GM23338 (cell line): Measurements from ENCODE around the gene ZNF398. TPM values are rescaled to one million over a fixed set of nuclear protein-coding genes. Genes with fewer than 3 reads are reported as not detected.

ENCODE experiments used
- ATAC-seq: fragments of 200-7000 bp; cut with Tn5 transposase; 3 replicates; pipeline ENCODE4 v1.9.1; 2020
- DNase-seq: peaks from one replicate; pipeline ENCODE4 v3.0.0-alpha.2; 2015; ENCODE audit warnings: low spot score
- H2AFZ ChIP-seq: fragments of 200-600 bp; sonication (generic); 2 replicates; pipeline ENCODE4 v1.8.0; 2016; ENCODE audit warnings: antibody characterized with exemption, mild to moderate bottlenecking, moderate library complexity
- H3F3A ChIP-seq: fragments of 200-600 bp; sonication (generic); replicated peaks from 2 replicates; pipeline ENCODE4 v1.8.0; 2017; ENCODE audit warnings: antibody characterized with exemption, mixed run types, low read depth
- H3K27ac ChIP-seq: fragments of 200-600 bp; sonication (generic); 2 replicates; pipeline ENCODE4 v1.6.1; 2016; ENCODE audit warnings: low read depth
- H3K27me3 ChIP-seq: fragments of 200-600 bp; sonication (generic); 2 replicates; pipeline ENCODE4 v1.8.0; 2016; ENCODE audit warnings: mild to moderate bottlenecking, mixed run types, moderate library complexity; ENCODE audit not compliant: insufficient read depth
- H3K36me3 ChIP-seq: fragments of 200-600 bp; sonication (generic); 2 replicates; pipeline ENCODE4 v1.8.0; 2016; ENCODE audit warnings: mild to moderate bottlenecking; ENCODE audit not compliant: insufficient read depth
- H3K4me1 ChIP-seq: fragments of 200-600 bp; sonication (generic); 2 replicates; pipeline ENCODE4 v1.8.0; 2016; ENCODE audit warnings: mild to moderate bottlenecking, moderate library complexity; ENCODE audit not compliant: insufficient read depth
- H3K4me2 ChIP-seq: fragments of 200-600 bp; sonication (generic); 2 replicates; pipeline ENCODE4 v1.7.1; 2017; ENCODE audit warnings: mixed run types
- H3K4me3 ChIP-seq: fragments of 200-600 bp; sonication (generic); 2 replicates; pipeline ENCODE4 v1.6.1; 2016; ENCODE audit warnings: mixed run types
- H3K79me2 ChIP-seq: fragments of 200-600 bp; sonication (generic); replicated peaks from 2 replicates; pipeline ENCODE4 v1.8.0; 2017; ENCODE audit warnings: mild to moderate bottlenecking; ENCODE audit not compliant: insufficient read depth
- H3K9me2 ChIP-seq: fragments of 200-600 bp; sonication (generic); 2 replicates; pipeline ENCODE4 v1.8.0; 2017; ENCODE audit not compliant: insufficient read depth
- H4K20me1 ChIP-seq: fragments of 200-600 bp; sonication (generic); replicated peaks from 2 replicates; pipeline ENCODE4 v1.8.0; 2017; ENCODE audit warnings: mild to moderate bottlenecking; ENCODE audit not compliant: insufficient read depth
- H3K27ac Mint-ChIP-seq: 2 replicates; pipeline ENCODE4 v1.8.0; 2020; ENCODE audit warnings: inconsistent platforms, mild to moderate bottlenecking, moderate library complexity, mixed read lengths
- H3K27me3 Mint-ChIP-seq: 3 replicates; pipeline ENCODE4 v1.8.0; 2022; ENCODE audit warnings: low read depth, mild to moderate bottlenecking, moderate library complexity, mixed read lengths, inconsistent platforms; ENCODE audit not compliant: insufficient read depth, poor library complexity
- H3K36me3 Mint-ChIP-seq: 3 replicates; pipeline ENCODE4 v1.8.0; 2021; ENCODE audit warnings: low read depth, mild to moderate bottlenecking, inconsistent platforms, moderate library complexity, mixed read lengths
- H3K4me1 Mint-ChIP-seq: 3 replicates; pipeline ENCODE4 v1.8.0; 2020; ENCODE audit warnings: mild to moderate bottlenecking, inconsistent platforms, mixed read lengths
- H3K4me3 Mint-ChIP-seq: 3 replicates; pipeline ENCODE4 v1.8.0; 2021; ENCODE audit warnings: moderate library complexity, mild to moderate bottlenecking, inconsistent platforms, mixed read lengths
- H3K9me3 Mint-ChIP-seq: 3 replicates; pipeline ENCODE4 v1.8.0; 2020; ENCODE audit warnings: moderate library complexity, mild to moderate bottlenecking, inconsistent platforms, mixed read lengths
- CREB1 ChIP-seq: fragments of 250-450 bp; sonication (Bioruptor Pico); IDR thresholded peaks from 2 replicates; pipeline ENCODE4 v1.5.0; 2020; ENCODE audit warnings: low read depth, mild to moderate bottlenecking, moderate library complexity
- JUNB ChIP-seq: IDR thresholded peaks from one replicate; pipeline ENCODE4 v1.6.1; 2016; ENCODE audit warnings: antibody characterized with exemption; ENCODE audit not compliant: unreplicated experiment
- POLR2AphosphoS5 ChIP-seq: IDR thresholded peaks from 2 replicates; pipeline ENCODE4 v1.6.1; 2016; ENCODE audit warnings: antibody characterized with exemption, low read depth
- STAT1 ChIP-seq: IDR thresholded peaks from one replicate; pipeline ENCODE4 v1.6.1; 2016; ENCODE audit warnings: antibody characterized with exemption; ENCODE audit not compliant: unreplicated experiment
- ZNF331 ChIP-seq: fragments of 250-450 bp; sonication (Bioruptor Pico); IDR thresholded peaks from 2 replicates; pipeline ENCODE4 v1.5.0; 2020; ENCODE audit warnings: low read depth, mild to moderate bottlenecking, moderate library complexity
- polyA plus RNA-seq: library from polyadenylated mRNA; unstranded; fragments of >200 nt; fragmentation: Nextera tagmentation; extraction: Ambion mirVana; gene quantifications from 2 replicates; pipeline ENCODE4 v1.2.1, GENCODE V29; 2016
- total RNA-seq: library from RNA; depleted of rRNA; stranded (reverse); fragments of >200 nt; shearing (Covaris generic); gene quantifications from 2 replicates; pipeline ENCODE4 v1.2.3, GENCODE V29; 2014
- TF ChIP-seq, protein P1 (sequence below): fragments of 250-450 bp; sonication (Bioruptor Pico); IDR thresholded peaks from 2 replicates; pipeline ENCODE4 v1.5.0; 2020; ENCODE audit warnings: mild to moderate bottlenecking, moderate library complexity
- TF ChIP-seq, protein P2 (sequence below): IDR thresholded peaks from 2 replicates; pipeline ENCODE4 v1.6.1; 2016; ENCODE audit warnings: antibody characterized with exemption

Gene ZNF398
- total and polyA plus RNA-seq, 2 experiments from 2014 or later: 20.7 to 99.6 TPM

DNA sequence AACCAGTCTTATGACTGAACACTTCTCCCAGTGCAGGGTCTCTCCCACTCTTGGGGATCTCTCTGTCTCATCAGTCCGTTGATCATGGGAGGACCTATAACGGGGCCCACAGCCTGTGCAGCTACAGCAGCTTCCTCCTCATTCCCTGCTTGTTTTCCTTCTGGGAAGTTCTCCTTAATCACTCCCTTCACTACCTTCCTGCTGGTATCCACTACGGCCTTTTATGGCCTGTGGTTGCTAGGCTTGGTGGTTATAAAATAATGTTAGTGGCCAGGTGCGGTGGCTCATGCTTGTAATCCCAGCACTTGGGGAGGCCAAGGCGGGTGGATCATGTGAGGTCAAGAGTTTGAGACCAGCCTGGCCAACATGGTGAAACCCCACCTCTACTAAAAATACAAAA lies 44.6 kb downstream of the ZNF398 start (continued):
- TF ChIP-seq, protein P1, sequence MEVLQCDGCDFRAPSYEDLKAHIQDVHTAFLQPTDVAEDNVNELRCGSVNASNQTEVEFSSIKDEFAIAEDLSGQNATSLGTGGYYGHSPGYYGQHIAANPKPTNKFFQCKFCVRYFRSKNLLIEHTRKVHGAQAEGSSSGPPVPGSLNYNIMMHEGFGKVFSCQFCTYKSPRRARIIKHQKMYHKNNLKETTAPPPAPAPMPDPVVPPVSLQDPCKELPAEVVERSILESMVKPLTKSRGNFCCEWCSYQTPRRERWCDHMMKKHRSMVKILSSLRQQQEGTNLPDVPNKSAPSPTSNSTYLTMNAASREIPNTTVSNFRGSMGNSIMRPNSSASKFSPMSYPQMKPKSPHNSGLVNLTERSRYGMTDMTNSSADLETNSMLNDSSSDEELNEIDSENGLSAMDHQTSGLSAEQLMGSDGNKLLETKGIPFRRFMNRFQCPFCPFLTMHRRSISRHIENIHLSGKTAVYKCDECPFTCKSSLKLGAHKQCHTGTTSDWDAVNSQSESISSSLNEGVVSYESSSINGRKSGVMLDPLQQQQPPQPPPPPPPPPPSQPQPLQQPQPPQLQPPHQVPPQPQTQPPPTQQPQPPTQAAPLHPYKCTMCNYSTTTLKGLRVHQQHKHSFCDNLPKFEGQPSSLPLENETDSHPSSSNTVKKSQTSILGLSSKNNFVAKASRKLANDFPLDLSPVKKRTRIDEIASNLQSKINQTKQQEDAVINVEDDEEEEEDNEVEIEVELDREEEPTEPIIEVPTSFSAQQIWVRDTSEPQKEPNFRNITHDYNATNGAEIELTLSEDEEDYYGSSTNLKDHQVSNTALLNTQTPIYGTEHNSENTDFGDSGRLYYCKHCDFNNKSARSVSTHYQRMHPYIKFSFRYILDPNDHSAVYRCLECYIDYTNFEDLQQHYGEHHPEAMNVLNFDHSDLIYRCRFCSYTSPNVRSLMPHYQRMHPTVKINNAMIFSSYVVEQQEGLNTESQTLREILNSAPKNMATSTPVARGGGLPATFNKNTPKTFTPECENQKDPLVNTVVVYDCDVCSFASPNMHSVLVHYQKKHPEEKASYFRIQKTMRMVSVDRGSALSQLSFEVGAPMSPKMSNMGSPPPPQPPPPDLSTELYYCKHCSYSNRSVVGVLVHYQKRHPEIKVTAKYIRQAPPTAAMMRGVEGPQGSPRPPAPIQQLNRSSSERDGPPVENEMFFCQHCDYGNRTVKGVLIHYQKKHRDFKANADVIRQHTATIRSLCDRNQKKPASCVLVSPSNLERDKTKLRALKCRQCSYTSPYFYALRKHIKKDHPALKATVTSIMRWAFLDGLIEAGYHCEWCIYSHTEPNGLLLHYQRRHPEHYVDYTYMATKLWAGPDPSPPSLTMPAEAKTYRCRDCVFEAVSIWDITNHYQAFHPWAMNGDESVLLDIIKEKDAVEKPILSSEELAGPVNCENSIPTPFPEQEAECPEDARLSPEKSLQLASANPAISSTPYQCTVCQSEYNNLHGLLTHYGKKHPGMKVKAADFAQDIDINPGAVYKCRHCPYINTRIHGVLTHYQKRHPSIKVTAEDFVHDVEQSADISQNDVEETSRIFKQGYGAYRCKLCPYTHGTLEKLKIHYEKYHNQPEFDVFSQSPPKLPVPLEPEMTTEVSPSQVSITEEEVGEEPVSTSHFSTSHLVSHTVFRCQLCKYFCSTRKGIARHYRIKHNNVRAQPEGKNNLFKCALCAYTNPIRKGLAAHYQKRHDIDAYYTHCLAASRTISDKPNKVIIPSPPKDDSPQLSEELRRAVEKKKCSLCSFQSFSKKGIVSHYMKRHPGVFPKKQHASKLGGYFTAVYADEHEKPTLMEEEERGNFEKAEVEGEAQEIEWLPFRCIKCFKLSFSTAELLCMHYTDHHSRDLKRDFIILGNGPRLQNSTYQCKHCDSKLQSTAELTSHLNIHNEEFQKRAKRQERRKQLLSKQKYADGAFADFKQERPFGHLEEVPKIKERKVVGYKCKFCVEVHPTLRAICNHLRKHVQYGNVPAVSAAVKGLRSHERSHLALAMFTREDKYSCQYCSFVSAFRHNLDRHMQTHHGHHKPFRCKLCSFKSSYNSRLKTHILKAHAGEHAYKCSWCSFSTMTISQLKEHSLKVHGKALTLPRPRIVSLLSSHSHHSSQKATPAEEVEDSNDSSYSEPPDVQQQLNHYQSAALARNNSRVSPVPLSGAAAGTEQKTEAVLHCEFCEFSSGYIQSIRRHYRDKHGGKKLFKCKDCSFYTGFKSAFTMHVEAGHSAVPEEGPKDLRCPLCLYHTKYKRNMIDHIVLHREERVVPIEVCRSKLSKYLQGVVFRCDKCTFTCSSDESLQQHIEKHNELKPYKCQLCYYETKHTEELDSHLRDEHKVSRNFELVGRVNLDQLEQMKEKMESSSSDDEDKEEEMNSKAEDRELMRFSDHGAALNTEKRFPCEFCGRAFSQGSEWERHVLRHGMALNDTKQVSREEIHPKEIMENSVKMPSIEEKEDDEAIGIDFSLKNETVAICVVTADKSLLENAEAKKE (CRISPR knock-in tag): no peak
- TF ChIP-seq, protein P2, sequence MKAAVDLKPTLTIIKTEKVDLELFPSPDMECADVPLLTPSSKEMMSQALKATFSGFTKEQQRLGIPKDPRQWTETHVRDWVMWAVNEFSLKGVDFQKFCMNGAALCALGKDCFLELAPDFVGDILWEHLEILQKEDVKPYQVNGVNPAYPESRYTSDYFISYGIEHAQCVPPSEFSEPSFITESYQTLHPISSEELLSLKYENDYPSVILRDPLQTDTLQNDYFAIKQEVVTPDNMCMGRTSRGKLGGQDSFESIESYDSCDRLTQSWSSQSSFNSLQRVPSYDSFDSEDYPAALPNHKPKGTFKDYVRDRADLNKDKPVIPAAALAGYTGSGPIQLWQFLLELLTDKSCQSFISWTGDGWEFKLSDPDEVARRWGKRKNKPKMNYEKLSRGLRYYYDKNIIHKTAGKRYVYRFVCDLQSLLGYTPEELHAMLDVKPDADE: no peak

DNA sequence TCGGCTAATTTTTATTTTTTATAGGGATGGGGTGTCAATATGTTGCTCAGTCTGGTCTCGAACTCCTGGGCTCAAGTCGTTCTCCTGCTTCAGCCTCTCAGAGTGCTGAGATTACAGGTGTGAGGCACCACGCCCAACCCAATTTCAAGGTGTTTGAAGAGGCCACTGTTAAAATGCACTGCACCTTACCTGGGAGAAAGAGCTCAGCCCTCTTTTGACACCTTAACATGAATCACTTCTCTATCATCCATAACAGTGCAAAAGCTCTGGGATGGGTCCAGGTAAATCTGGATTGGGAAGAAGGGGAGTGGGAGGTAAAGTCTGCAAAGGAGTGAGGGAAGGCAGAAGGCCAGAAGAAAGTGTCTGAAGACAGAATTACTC lies 47.5 kb downstream of the ZNF398 start:
- Histone ChIP-seq H3K4me1 (0 out of 2 replicates have a peak, but pooled peaks cover 6% of the 10 kb centered on the region), H3K79me2 (peaks cover 26% of the 10 kb centered on the region), H3K4me2 (peak overlapping the region; percentile 80), H2AFZ (peak overlapping the region; percentile 95), H3K9me2 (no peaks in the 10 kb centered on the region), H3K4me3 (peak overlapping the region; percentile 95), H3K27me3 (no peaks in the 10 kb centered on the region), H3F3A (peaks cover 16% of the 10 kb centered on the region; the same call in 1 of the 2 replicates), H3K36me3 (peaks cover 16% of the 10 kb centered on the region; the same call in 1 of the 2 replicates), H3K27ac (peak overlapping the region; percentile 94; the same call in 1 of the 2 replicates), H4K20me1 (peaks cover 14% of the 10 kb centered on the region; the same call in 1 of the 2 replicates)
- Mint-ChIP-seq H3K27ac (0 out of 2 replicates have a peak overlapping the region, but pooled peaks have one; percentile 38), H3K9me3 (no peaks in the 10 kb centered on the region), H3K4me3 (peak overlapping the region; percentile 77), H3K4me1 (peaks cover 16% of the 10 kb centered on the region), H3K27me3 (peaks cover 15% of the 10 kb centered on the region), H3K36me3 (peaks cover 28% of the 10 kb centered on the region)
- DNase-seq (peak; percentile 27), ATAC-seq (no peak)
- TF ChIP-seq POLR2AphosphoS5 (no peak), STAT1 (no peak), ZNF331 (CRISPR knock-in tag) (no peak), JUNB (no peak), CREB1 (CRISPR knock-in tag) (no peak)
- TF ChIP-seq, protein P1 (CRISPR knock-in tag): no peak
- TF ChIP-seq, protein P2: no peak
